Gastrocnemius medialis (tissue), 4 donors: ENCODE measurements around the gene TEX48.

Source experiments
- CTCF ChIP-seq, 5 experiments: fragments of 450-650 bp in 3 of 5; fragments of 200-600 bp in 2 of 5; sonication (generic) in 2 of 5; IDR thresholded peaks in 4 of 5; conservative IDR thresholded peaks in 1 of 5; 1 replicate in 4 of 5; 2 replicates in 1 of 5; pipeline ENCODE4 v1.5.1; 2016 to 2019; ENCODE audit warnings: antibody characterized with exemption in 5 of 5, mild to moderate bottlenecking in 3 of 5, moderate library complexity in 3 of 5
- POLR2A ChIP-seq, 2 donors: fragments of 450-650 bp; IDR thresholded peaks; one replicate each; pipeline ENCODE4 v1.6.1; 2017; ENCODE audit warnings: antibody characterized with exemption in 2 of 2, mild to moderate bottlenecking in 2 of 2, moderate library complexity in 2 of 2

- TF ChIP-seq POLR2A (IDR thresholded peaks at IDR 0.05) (no peak), CTCF (IDR thresholded peaks at IDR 0.05 in 4 of 5, conservative IDR thresholded peaks at IDR 0.05 in 1 of 5) (no peak)
Observed at GRCh38 chr9:114627553-114627952, 54.4 kb downstream of the TEX48 start.
